Activated CD4-positive, alpha-beta T cell treated with anti-CD3 and anti-CD28 coated beads for 36 hours (primary cell): ENCODE data around the gene CCNQ. TPM values are rescaled to one million over a fixed set of nuclear protein-coding genes. Genes with fewer than 3 reads are reported as not detected.

ENCODE experiments used
- ATAC-seq: fragments of 200-7000 bp; cut with Tn5 transposase; one replicate; pipeline ENCODE4 v1.10.0; 2021; ENCODE audit warnings: mild to moderate bottlenecking, moderate library complexity
- CTCF ChIA-PET: fragments of 350-600 bp; sonication (Branson Sonifier 250); formaldehyde crosslinking; loops from one replicate; lab custom pipeline; 2021; ENCODE audit warnings: antibody characterized with exemption; lab: Charles Lee
- POLR2A ChIA-PET: fragments of 350-600 bp; sonication (Branson Sonifier 250); formaldehyde crosslinking; loops from one replicate; lab custom pipeline; 2021; ENCODE audit warnings: antibody characterized with exemption, inconsistent platforms; lab: Charles Lee
- DNase-seq: peaks from one replicate; pipeline ENCODE4 v3.0.0-alpha.2; 2020
- H3K27ac Mint-ChIP-seq: one replicate; pipeline ENCODE4 v1.8.0; 2021; ENCODE audit warnings: mixed read lengths
- H3K27me3 Mint-ChIP-seq: one replicate; pipeline ENCODE4 v1.8.0; 2021; ENCODE audit warnings: mixed read lengths
- H3K36me3 Mint-ChIP-seq: one replicate; pipeline ENCODE4 v1.8.0; 2021; ENCODE audit warnings: low read depth, mixed read lengths
- H3K4me1 Mint-ChIP-seq: one replicate; pipeline ENCODE4 v1.8.0; 2021; ENCODE audit warnings: mixed read lengths
- H3K4me3 Mint-ChIP-seq: one replicate; pipeline ENCODE4 v1.8.0; 2021; ENCODE audit warnings: mild to moderate bottlenecking, moderate library complexity, mixed read lengths
- H3K9me3 Mint-ChIP-seq: one replicate; pipeline ENCODE4 v1.8.0; 2021; ENCODE audit warnings: low read depth, mixed read lengths
- intact Hi-C, 2 experiments: fragments of 100-400 bp; cut with DNase I in 1 of 2; cut with micrococcal nuclease in 1 of 2; formaldehyde crosslinking; loops; one replicate each; pipeline versions ENCODE4 v1.14.2 to v1.15.1; 2022 to 2024; cut with DNase I, micrococcal nuclease
- total RNA-seq, 2 experiments: library from RNA; stranded (reverse); gene quantifications; one replicate each; pipeline ENCODE4 v1.2.3, GENCODE V29; 2021

CCNQ gene
- total RNA-seq, 2 experiments from 2014 or later, result 13.9 to 14.7 TPM

- ChIA-PET CTCF (interaction anchor here (0.5 to 1.3 kb wide), 2 partner anchors 9 to 22 kb away, joined by 3 to 5 read pairs; no protein-coding TSS in a partner anchor), POLR2A (no interaction called here)
- Mint-ChIP-seq H3K9me3 (no peaks in the 10 kb centered on the region), H3K4me1 (peaks cover 11% of the 10 kb centered on the region), H3K27ac (no peak overlapping the region), H3K4me3 (no peak overlapping the region), H3K27me3 (no peaks in the 10 kb centered on the region), H3K36me3 (no peaks in the 10 kb centered on the region)
- ATAC-seq (no peak), DNase-seq (no peak)
- intact Hi-C loops, result no loop called here
These were observed 20.6 kb downstream of the CCNQ start for GRCh38 chrX:153578200-153578835.

GRCh38 chrX:153576961-153577360 is 22.0 kb downstream of the CCNQ start:
- H3K27ac Mint-ChIP-seq, result no peak overlapping the region
- DNase-seq, result no peak
- H3K4me1 Mint-ChIP-seq, result no peaks in the 10 kb centered on the region
- H3K4me3 Mint-ChIP-seq, result no peak overlapping the region
- intact Hi-C loops, result no loop called here
- H3K9me3 Mint-ChIP-seq, result no peaks in the 10 kb centered on the region
- ChIA-PET POLR2A (no interaction called here), CTCF (interaction anchor here (0.7 to 1.3 kb wide), 2 partner anchors 23 to 1148 kb away, joined by 3 to 5 read pairs; no protein-coding TSS in a partner anchor)
- no peaks in the 10 kb centered on the region for H3K36me3 Mint-ChIP-seq
- no peak for ATAC-seq
- no peaks in the 10 kb centered on the region for H3K27me3 Mint-ChIP-seq

- H3K4me3 Mint-ChIP-seq, result no peak overlapping the region
- intact Hi-C loops, result no loop called here
- no peak for ATAC-seq
- DNase-seq, result no peak
- H3K27me3 Mint-ChIP-seq, result no peaks in the 10 kb centered on the region
- POLR2A ChIA-PET, result no interaction called here
- H3K4me1 Mint-ChIP-seq, result no peaks in the 10 kb centered on the region
- no peak overlapping the region for H3K27ac Mint-ChIP-seq
- CTCF ChIA-PET, result no interaction called here
- H3K36me3 Mint-ChIP-seq, result no peaks in the 10 kb centered on the region
- H3K9me3 Mint-ChIP-seq, result no peaks in the 10 kb centered on the region
These were observed 22.6 kb downstream of the CCNQ start for GRCh38 chrX:153576239-153576870.

GRCh38 chrX:153573984-153574383 is 25.0 kb downstream of the CCNQ start:
- peaks cover 2% of the 10 kb centered on the region for H3K4me1 Mint-ChIP-seq
- DNase-seq, result peak; percentile 10
- no peaks in the 10 kb centered on the region for H3K9me3 Mint-ChIP-seq
- intact Hi-C loops, result no loop called here
- no peak overlapping the region for H3K4me3 Mint-ChIP-seq
- no peak for ATAC-seq
- POLR2A ChIA-PET, result no interaction called here
- H3K36me3 Mint-ChIP-seq, result no peaks in the 10 kb centered on the region
- no peak overlapping the region for H3K27ac Mint-ChIP-seq
- no peaks in the 10 kb centered on the region for H3K27me3 Mint-ChIP-seq
- CTCF ChIA-PET, result interaction anchor here (0.6 to 1.2 kb wide), 3 partner anchors 20 to 633 kb away, joined by 3 to 4 read pairs (median 3); no protein-coding TSS in a partner anchor

GRCh38 chrX:153572601-153573000 is 26.3 kb downstream of the CCNQ start:
- DNase-seq (no peak), ATAC-seq (no peak)
- H3K4me3 Mint-ChIP-seq, result no peak overlapping the region
- H3K27me3 Mint-ChIP-seq, result no peaks in the 10 kb centered on the region
- CTCF ChIA-PET, result no interaction called here
- no peaks in the 10 kb centered on the region for H3K36me3 Mint-ChIP-seq
- no peaks in the 10 kb centered on the region for H3K9me3 Mint-ChIP-seq
- intact Hi-C loops, result no loop called here
- H3K27ac Mint-ChIP-seq, result no peak overlapping the region
- POLR2A ChIA-PET, result no interaction called here
- peaks cover 2% of the 10 kb centered on the region for H3K4me1 Mint-ChIP-seq

- no peak overlapping the region for H3K27ac Mint-ChIP-seq
- no peak for DNase-seq
These were observed 27.4 kb downstream of the CCNQ start for GRCh38 chrX:153571534-153571908.

GRCh38 chrX:153569475-153569874 is 29.5 kb downstream of the CCNQ start:
- peaks cover 2% of the 10 kb centered on the region for H3K4me1 Mint-ChIP-seq
- ChIA-PET CTCF (interaction anchor here (0.6 to 0.7 kb wide), 2 partner anchors 9 to 43 kb away, joined by 3 read pairs; no protein-coding TSS in a partner anchor), POLR2A (no interaction called here)
- ATAC-seq (no peak), DNase-seq (no peak)
- H3K9me3 Mint-ChIP-seq, result no peaks in the 10 kb centered on the region
- no peaks in the 10 kb centered on the region for H3K27me3 Mint-ChIP-seq
- H3K4me3 Mint-ChIP-seq, result no peak overlapping the region
- no peaks in the 10 kb centered on the region for H3K36me3 Mint-ChIP-seq
- intact Hi-C loops, result no loop called here
- no peak overlapping the region for H3K27ac Mint-ChIP-seq

More at GRCh38 chrX:153571534-153571908, 27.4 kb downstream of the CCNQ start:
- intact Hi-C loops, result no loop called here
- H3K9me3 Mint-ChIP-seq, result no peaks in the 10 kb centered on the region
- no peaks in the 10 kb centered on the region for H3K36me3 Mint-ChIP-seq
- H3K4me1 Mint-ChIP-seq, result peaks cover 2% of the 10 kb centered on the region
- H3K27me3 Mint-ChIP-seq, result no peaks in the 10 kb centered on the region
- no peak overlapping the region for H3K4me3 Mint-ChIP-seq
- ChIA-PET POLR2A (no interaction called here), CTCF (interaction anchor here (0.7 kb wide), 2 partner anchors 21 to 77 kb away, joined by 3 read pairs; no protein-coding TSS in a partner anchor)
- no peak for ATAC-seq

- DNase-seq, result no peak
- POLR2A ChIA-PET, result no interaction called here
These were observed 30.4 kb downstream of the CCNQ start for GRCh38 chrX:153568451-153569011.

GRCh38 chrX:153565996-153566580 is 32.9 kb downstream of the CCNQ start:
- intact Hi-C loops, result no loop called here
- Mint-ChIP-seq H3K27ac (no peak overlapping the region), H3K4me1 (no peaks in the 10 kb centered on the region), H3K9me3 (no peaks in the 10 kb centered on the region), H3K4me3 (no peak overlapping the region), H3K27me3 (no peaks in the 10 kb centered on the region), H3K36me3 (no peaks in the 10 kb centered on the region)
- ChIA-PET CTCF (interaction anchor here (0.9 kb wide), 1 partner anchor 11 kb away, joined by 3 read pairs; no protein-coding TSS in a partner anchor), POLR2A (no interaction called here)
- ATAC-seq (no peak), DNase-seq (no peak)

More at GRCh38 chrX:153568451-153569011, 30.4 kb downstream of the CCNQ start:
- no peaks in the 10 kb centered on the region for H3K27me3 Mint-ChIP-seq
- H3K27ac Mint-ChIP-seq, result no peak overlapping the region
- H3K4me1 Mint-ChIP-seq, result peaks cover 2% of the 10 kb centered on the region
- CTCF ChIA-PET, result no interaction called here
- no peaks in the 10 kb centered on the region for H3K36me3 Mint-ChIP-seq
- no peaks in the 10 kb centered on the region for H3K9me3 Mint-ChIP-seq
- intact Hi-C loops, result no loop called here
- no peak overlapping the region for H3K4me3 Mint-ChIP-seq
- no peak for ATAC-seq

GRCh38 chrX:153564047-153564606 is 34.8 kb downstream of the CCNQ start:
- POLR2A ChIA-PET, result no interaction called here
- CTCF ChIA-PET, result interaction anchor here (0.6 to 1.8 kb wide), 5 partner anchors 10 to 106 kb away, joined by 3 to 6 read pairs (median 3); no protein-coding TSS in a partner anchor
- no peak overlapping the region for H3K27ac Mint-ChIP-seq

GRCh38 chrX:153562546-153562945 is 36.4 kb downstream of the CCNQ start:
- H3K36me3 Mint-ChIP-seq, result no peaks in the 10 kb centered on the region
- DNase-seq, result no peak
- H3K27me3 Mint-ChIP-seq, result no peaks in the 10 kb centered on the region
- intact Hi-C loops, result no loop called here
- no peaks in the 10 kb centered on the region for H3K9me3 Mint-ChIP-seq
- ChIA-PET POLR2A (no interaction called here), CTCF (interaction anchor here (1.4 to 1.8 kb wide), 2 partner anchors 9 to 105 kb away, joined by 3 to 5 read pairs; no protein-coding TSS in a partner anchor)
- no peak for ATAC-seq
- no peak overlapping the region for H3K27ac Mint-ChIP-seq
- no peaks in the 10 kb centered on the region for H3K4me1 Mint-ChIP-seq
- H3K4me3 Mint-ChIP-seq, result no peak overlapping the region

More at GRCh38 chrX:153564047-153564606, 34.8 kb downstream of the CCNQ start:
- Mint-ChIP-seq H3K36me3 (no peaks in the 10 kb centered on the region), H3K9me3 (no peaks in the 10 kb centered on the region), H3K4me1 (no peaks in the 10 kb centered on the region), H3K27me3 (no peaks in the 10 kb centered on the region), H3K4me3 (no peak overlapping the region)
- DNase-seq (no peak), ATAC-seq (no peak)
- intact Hi-C loops, result no loop called here
